ENCODE measurements around the gene DIRAS2.

The DIRAS2 gene, protein sequence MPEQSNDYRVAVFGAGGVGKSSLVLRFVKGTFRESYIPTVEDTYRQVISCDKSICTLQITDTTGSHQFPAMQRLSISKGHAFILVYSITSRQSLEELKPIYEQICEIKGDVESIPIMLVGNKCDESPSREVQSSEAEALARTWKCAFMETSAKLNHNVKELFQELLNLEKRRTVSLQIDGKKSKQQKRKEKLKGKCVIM

DNA sequence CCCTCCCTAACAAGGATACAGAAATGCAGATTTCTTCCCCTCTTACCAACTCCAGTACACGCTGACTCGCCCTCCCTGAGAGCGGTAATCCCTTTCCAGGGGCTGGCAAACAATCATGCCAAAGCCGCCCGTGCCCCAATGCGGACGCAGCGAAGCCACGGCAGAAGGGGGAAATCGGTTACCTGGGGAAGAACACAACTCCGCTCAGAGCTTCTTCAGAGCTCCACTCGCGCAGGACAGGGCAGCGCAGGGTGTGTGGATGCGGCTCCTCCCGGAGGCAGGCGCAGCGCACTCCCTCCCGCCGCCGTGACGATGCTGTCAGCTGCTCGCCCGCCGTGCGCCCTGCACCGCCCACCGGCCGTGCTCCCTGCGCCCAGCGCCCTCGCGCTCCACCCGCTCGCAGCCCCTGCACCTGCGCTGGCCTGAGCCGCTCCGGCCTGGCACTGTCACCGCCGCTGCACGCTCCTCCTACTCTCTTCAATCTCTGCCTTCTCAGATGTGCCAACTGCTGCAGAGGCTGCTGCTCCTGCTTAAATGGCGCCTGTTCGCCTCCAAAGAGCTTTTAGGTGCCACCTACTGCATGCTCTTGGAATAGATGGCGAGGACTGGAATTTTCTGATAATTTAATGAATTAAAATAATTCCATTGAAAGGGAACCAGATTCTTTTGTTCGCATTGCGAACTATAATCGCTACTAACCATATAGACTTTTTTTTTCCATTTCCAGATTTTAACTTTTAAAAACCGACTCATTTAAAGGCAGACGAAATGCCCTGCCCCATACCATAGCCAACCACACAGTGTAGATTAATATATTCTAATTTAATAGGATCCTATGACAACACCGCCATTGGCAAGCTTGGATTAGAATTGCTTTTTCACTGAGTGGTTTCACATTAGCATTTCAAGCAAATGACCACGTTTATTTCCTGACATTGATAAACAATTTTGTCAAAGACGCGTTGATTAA, at the start of gene DIRAS2:
TSS of gene DIRAS2 (minus strand) at position 255 of the 970 bp plus-strand sequence. CDS start 28,997 bp downstream, outside the sequence.
- TF ChIP-seq, protein P1, sequence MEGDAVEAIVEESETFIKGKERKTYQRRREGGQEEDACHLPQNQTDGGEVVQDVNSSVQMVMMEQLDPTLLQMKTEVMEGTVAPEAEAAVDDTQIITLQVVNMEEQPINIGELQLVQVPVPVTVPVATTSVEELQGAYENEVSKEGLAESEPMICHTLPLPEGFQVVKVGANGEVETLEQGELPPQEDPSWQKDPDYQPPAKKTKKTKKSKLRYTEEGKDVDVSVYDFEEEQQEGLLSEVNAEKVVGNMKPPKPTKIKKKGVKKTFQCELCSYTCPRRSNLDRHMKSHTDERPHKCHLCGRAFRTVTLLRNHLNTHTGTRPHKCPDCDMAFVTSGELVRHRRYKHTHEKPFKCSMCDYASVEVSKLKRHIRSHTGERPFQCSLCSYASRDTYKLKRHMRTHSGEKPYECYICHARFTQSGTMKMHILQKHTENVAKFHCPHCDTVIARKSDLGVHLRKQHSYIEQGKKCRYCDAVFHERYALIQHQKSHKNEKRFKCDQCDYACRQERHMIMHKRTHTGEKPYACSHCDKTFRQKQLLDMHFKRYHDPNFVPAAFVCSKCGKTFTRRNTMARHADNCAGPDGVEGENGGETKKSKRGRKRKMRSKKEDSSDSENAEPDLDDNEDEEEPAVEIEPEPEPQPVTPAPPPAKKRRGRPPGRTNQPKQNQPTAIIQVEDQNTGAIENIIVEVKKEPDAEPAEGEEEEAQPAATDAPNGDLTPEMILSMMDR (IDR thresholded peaks at IDR 0.05; ENCODE audit: low read depth, low read length) = no peak
- H3K4me3 ChIP-seq (ENCODE audit: low read depth, low read length) = no peak within 1 kb of the TSS

DNA sequence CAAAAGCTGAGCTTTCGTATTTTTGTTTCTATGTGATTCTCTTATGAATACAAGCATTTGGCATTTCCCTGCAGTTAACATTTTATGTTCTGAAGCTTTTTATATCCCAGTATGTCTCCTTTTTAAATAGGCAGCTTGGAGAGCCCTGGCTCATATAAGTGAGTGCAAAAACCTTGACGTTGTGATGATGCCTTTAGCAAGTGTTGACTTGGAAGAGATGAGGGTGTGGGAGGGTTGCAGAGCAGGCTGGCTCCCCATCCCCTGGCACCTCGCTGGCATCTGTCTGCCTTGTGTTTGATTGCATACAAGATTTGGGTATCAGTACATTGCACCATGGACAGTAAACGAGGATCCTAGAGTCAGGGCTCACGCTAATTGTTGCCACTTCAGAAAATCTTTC, 42.1 kb upstream of the DIRAS2 start:
- TF ChIP-seq, protein P1 (IDR thresholded peaks at IDR 0.05; ENCODE audit: low read depth, low read length) = no peak
- no peak overlapping the region for H3K4me3 ChIP-seq (ENCODE audit: low read depth, low read length)

DNA sequence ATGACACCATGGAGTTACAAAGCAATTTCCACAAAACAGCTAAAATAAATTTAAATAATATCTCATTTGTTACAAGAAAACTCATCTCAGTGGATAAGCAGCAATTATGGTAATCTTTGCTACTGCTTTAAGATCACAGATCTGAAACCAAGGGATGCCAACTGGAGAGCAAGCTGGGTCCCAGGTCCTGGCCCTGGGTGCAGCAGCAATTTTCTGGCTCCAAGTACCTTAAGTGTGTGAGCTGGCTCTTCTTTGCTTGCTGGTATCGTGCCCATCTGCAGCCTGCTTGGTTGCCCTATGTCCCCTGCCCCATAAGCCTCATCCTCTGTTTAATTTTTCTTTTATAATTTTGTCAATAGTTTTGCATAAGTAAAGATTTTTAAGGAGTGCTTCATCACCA, 41.5 kb upstream of the DIRAS2 start:
- TF ChIP-seq, protein P1 (IDR thresholded peaks at IDR 0.05; ENCODE audit: low read depth, low read length) = no peak
- no peak overlapping the region for H3K4me3 ChIP-seq (ENCODE audit: low read depth, low read length)

DNA sequence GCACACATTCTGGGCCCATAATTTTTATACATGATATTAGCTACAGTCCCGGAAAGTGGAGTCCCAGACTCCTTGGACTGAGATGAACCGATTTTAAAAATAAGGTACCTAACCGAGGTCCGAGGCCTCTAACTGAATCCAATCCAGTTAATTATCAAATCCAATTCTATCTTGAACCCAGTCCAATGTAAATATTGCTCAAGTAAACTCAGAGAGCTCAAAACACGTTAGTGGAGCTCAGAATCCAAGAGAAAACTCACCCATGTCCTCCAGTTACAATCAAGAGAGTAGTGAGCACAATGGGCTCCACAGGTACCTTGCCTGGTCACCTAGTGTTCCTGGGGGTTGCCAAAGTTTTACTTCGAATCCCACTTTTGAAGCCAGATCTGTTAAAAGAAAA, 37.9 kb upstream of the DIRAS2 start:
- TF ChIP-seq, protein P1 (IDR thresholded peaks at IDR 0.05; ENCODE audit: low read depth, low read length) = no peak
- no peak overlapping the region for H3K4me3 ChIP-seq (ENCODE audit: low read depth, low read length)

DNA sequence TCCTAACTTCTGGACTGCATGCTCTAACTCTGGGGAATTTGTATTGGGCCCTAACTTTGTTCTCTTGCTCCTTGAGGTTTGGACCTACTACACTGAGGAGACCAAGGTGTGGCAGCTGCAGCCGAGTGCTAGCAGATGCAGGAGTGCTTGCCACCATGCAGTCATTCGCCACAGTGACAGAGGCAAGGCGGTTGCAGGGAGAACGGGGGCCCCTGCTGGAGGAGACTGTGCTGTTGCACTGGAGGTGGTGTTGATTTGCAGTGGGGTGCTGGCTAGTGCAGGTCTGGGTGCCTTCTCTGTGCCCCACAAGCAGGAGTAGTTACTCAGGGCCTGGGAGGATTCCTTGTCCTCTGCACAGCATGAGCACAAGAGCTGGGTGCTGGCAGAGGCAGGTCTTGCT, 22.4 kb upstream of the DIRAS2 start:
- TF ChIP-seq, protein P1 (IDR thresholded peaks at IDR 0.05; ENCODE audit: low read depth, low read length) = no peak
- no peak overlapping the region for H3K4me3 ChIP-seq (ENCODE audit: low read depth, low read length)

DNA sequence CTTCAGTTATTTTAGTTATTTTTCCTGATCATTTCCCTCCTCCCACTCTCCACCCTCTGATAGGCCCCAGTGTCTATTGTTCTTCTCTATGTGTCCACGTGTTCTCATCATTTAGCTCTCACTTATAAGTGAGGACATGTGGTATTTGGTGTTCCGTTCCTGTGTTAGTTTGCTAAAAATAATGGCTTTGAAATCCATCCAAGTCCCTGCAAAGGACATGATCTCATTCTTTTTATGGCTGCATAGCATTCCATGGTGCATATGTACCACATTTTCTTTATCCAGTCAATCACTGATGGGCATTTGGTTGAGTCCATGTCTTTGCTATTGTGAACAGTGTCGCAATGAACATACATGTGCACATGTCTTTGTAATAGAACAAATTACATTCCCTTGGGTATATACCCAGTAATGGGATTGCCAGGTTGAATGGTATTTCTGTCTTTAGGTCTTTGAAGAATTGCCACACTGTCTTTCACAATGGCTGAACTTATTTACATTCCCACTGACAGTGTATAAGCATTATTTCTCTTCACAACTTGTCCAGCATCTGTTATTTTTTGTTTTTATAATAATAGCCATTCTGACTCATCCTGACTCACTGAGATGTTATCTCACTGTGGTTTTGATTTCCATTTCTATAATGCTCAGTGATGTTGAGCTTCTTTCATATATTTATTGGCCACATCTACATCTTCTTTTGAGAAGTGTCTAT, 17.2 kb upstream of the DIRAS2 start:
- TF ChIP-seq, protein P1 (IDR thresholded peaks at IDR 0.05; ENCODE audit: low read depth, low read length) = no peak
- no peak overlapping the region for H3K4me3 ChIP-seq (ENCODE audit: low read depth, low read length)
